HG03558 (cell line): ENCODE measurements around the gene TRIM43B.
"Not testable (repeated sequence)": the region's sequence is repeated elsewhere in the genome, so short reads cannot be mapped to it uniquely, and the experiment has no call there.

Source experiments
- ATAC-seq: cut with Tn5 transposase; IDR thresholded peaks from one replicate; pipeline ENCODE4 v1.9.1; 2021; ENCODE audit warnings: moderate number of reproducible peaks; ENCODE audit not compliant: unreplicated experiment; ENCODE audit errors: extremely low read depth

The TRIM43B gene

DNA sequence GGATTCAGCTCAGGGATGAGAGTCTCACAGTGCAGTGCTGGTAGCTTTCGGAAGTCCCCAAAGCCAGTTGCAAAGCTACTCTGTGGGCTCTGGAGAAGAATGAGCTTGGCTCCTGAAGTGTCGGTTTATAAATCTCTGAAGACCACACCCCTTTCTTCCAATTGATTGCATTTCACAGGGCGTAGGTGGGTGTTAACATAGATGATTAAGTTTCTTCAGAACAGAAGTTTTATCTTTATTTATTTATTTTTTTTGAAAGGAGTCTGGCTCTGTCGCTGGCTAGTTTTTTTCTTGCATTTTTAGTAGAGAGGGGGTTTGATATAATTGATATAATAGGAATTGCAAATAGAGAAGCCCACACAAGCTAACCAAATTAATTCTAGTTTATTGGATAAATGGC is at the start of gene TRIM43B:
Gene TRIM43B (minus strand): TSS at position 101 of the 400 bp plus-strand sequence. CDS start 2,040 bp downstream, outside the sequence.
- ATAC-seq = not testable (repeated sequence)

DNA sequence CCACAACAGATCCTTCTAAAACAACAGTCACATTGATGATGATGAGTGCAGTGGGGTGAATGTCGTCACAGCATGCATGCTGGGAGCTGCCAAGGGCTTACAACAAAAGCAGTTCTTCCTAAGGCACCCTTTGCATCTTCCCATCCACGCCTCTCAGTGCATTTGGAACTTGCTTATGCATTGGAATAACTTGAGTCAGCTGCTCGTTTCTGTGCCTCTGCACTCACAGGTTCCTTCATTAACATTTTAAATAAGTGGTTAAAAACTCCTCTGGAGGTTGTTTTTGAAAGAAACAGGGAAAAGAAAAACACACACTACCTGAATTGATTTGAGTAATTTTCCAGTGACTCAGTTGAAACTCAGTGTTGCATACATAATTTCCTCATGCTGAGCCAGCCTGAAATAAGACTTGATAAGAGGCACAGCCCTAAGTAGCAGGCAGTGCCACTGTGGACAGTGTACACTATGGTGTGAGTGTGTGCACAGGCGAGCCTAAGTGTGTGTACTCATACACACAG is 46.8 kb upstream of the TRIM43B start:
- peak; percentile 9 for ATAC-seq

DNA sequence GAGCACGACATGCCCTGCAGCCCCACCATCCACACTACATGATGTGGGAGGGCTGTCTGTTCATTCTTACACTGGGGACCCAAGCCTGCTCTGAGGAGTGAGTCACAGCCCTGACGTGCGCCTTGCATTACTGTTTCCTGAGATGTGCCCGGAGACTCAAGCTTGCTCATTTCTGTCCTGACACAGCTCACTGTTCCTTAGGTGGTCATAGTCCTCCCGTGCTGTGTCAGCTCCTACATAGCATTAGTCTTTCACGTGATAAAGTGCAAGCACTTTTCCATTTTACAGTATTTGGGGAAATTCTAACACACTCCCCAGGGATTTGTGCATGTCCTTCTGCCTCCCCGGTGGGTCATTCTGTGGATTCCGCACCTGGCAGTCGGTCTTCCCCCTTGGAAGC is 46.2 kb upstream of the TRIM43B start:
- peak; percentile 70 for ATAC-seq

DNA sequence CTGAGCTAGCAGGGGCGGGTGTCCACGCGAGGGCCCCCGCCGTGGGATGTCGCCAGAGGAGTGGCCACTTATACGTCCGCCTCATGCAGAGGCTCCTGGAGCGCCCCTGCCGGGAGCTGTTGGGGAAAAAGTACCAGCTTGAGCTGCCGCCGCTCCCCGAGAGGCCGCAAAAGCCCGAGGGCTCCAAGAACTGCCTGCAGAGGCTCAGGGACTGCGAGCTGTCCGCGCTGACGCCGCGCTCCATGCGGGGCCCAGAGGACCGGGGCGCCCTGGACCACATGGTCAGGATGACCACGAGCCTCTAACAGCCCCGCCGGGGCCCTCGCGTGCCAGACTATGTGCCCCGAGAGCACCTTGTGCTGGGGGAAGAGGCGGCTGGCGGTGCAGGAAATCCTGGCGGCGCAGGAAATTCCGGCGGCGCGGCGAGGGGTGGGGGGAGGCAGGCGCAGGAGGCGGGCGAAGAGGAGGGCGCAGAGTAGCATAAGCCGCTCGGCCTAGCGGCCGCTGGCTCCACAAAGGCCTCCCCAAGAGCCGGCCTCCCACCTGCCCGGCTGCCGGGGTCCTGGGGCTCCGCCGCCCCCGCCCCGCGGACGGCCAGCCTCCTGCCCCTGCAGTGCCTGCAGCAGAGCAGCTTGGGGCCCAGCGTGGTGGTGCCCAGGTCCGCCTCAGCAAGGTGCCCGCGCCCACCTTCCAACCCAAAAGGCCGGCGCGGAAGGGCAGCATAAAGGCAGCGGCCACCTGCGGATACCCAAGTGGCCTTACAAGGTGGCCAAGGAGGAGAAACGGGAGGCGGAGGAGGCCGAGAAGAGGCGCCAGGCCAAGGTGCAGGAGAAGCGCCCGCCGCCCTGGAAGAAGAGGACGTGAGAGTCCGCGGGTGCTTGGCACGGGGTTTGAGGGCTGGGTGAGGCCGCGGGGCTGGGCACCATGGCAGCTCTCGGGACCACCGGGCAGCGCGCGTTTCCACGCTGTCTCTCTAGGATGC is 42.1 kb upstream of the TRIM43B start:
- no peak for ATAC-seq

DNA sequence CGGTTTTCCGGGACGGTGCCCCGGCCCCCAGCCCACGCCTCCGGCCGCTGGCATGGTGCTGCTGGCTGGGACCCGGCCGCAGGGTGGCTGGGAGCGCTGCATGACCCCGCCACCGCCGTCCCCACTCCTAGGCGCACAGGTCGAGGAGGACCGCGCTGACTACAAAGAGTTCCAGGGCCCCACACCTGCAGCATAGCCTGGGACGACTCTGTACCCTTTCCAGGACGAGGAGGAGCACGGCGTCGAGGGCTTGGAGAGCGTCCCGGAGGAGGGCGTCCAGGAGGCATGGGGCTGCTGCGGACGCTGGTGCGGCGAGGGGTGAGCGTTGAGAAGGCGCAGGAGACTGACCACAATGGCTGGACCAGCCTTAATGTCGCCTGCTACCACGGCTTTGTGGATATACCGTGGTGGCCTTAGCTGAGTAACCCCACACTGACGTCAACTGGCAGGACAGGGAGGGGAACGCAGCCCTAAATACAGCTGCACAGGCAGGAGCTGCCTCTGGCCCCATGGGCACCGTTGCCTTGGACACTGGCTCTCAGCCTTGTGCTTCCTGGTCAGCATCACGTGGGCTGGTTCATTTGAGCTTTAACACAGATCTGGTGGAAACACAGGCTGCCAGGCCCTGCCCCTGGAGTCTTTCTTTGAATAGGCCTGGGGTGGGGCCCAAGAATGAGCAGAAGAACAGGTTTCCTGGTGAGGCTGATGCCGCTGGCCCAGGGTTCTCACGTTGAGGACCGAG is 40.9 kb upstream of the TRIM43B start:
- no peak for ATAC-seq

DNA sequence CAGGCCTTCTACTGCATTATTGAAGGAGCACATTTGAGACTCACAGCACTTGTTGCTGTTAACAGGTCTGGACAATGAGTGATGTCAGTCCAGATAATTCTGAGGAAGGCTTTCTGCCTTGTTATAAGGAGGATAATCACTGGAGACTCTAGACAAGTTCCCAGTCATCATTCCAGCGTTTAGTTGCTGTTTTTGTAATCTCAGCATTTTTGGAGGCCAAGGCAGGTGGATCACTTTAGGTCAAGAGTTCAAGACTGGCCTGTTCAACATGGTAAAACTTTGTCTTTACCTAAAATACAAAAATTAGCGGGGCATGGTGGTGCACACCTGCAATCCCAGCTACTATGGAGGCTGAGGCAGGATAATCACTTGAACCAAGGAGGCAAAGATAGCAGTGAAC is 39.6 kb upstream of the TRIM43B start:
- no peak for ATAC-seq

DNA sequence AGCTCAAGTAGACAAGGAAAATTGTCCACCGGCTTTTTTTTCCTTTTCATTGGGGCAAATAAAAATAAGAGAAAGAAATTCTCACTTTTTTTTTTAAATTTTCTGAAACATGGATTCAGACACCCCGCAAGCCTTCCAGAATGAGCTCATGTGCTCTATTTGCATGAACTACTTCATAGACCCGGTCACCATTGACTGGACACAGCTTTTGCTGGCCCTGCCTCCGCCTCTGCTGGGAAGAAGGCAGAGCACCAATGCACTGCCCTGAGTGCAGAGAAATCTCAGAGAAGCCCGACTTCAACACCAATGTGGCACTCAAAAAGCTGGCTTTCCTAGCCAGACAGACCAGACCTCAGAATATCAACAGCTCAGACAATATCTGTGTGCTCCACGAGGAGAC is 30.2 kb upstream of the TRIM43B start:
- no peak for ATAC-seq

DNA sequence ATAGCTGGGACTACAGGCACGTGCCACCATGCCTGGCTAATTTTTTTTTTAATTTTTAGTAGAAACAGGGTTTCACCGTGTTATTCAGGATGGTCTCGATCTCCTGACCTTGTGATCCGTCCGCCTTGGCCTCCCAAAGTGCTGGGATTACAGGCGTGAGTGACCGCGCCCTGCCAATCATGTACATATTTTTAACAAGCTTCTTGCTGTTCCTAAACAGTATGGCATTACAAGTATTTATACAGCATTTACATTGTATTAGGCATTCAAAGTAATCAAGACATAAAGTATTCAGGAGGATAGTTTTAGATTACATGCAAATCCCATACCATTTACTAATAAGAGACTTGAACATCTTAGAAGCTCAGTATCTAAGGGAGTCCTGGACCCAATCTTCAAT is 29.7 kb upstream of the TRIM43B start:
- not testable (repeated sequence) for ATAC-seq

DNA sequence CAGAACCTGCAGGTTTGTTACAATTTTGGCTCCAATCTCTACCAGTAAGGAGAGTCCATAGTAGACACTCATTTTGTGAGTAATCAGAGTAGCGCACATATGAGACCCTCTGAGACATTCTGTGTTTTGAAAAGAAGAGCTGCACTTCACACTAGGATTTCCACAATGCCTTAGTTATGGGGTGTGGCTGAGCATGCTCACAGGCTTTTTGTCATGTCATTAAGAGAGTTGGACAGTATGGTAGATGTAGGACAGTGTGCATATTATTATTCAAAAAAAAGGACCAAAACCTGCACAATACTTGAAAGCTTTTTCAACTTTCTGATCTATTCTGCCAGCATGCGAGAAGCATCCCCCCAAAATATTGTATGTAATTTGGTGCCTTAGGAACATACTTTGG is 24.9 kb upstream of the TRIM43B start:
- no peak for ATAC-seq

DNA sequence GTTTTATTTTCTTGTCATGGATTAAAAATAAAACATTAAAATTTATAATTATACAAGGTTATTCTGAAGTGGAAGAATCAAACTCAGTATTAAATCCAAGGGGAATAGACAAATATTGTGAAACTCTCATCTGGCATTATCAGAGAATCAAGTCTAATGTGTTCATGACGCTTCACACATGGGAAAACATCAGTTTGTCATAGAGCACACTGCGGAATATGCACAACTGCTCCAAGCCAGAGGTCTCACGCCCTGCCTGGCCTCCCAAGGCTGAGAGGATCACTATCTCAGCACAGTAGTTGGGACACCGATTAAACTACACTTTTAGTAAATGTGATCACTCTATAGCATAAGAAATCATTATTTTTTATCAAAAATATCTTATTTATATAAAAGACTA is 20.7 kb upstream of the TRIM43B start:
- ATAC-seq = no peak

DNA sequence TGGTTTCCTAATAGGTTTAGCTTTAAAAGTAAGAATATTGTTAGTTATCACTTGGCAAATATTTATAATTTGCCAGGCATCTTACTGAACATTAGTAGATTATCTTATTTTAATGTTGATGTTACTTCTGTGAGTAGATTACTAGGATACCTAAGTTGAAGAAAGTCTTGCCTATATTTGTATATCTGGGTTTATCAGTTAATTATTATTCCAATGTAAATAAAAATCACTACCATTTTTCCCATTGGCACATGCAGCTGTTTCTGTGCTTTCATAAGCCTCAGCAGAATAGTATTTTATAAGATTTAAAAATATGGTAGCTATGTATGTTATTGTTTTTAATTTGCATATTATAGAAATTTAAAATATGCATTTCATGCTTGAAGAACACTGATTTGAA is 16.3 kb upstream of the TRIM43B start:
- no peak for ATAC-seq

DNA sequence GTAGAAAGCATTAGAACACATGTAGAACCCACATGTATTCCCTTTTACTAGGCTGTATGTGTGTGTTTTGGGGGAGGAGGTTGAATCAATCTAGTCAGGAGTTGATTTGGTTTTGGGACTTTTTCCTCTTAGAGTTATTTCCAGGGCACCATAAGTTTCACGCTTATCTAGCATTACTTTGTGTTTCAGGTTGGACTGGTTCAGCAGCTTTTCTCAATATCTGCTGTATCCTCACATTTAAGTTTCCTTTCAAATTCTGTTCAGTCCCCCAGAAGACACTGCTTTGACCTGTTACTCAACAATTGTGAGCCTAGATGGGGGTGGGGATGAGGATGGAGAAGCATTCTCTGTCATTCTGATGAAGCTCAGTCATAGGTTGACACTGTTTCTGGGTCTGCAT is 7.5 kb upstream of the TRIM43B start:
- ATAC-seq = not testable (repeated sequence)

DNA sequence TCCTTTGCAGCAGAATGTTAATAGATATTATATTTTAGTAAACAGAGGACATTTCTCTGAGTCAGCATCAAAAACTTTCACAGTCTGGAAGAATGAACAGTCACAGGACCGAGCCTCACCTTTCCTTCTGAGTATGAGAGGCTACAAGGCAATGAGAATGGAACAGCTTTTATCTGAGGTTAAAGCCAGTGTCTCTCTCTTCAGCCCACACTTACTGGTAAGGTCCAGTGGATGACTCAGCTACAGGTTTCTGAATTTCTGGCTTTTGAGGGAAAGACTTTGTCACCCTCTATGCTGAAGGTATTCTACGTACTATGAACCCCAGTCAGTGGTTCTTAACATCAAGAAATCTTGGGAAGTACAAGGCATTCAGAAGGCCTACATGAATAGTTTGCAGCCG is 9.5 kb downstream of the TRIM43B start:
- not testable (repeated sequence) for ATAC-seq

DNA sequence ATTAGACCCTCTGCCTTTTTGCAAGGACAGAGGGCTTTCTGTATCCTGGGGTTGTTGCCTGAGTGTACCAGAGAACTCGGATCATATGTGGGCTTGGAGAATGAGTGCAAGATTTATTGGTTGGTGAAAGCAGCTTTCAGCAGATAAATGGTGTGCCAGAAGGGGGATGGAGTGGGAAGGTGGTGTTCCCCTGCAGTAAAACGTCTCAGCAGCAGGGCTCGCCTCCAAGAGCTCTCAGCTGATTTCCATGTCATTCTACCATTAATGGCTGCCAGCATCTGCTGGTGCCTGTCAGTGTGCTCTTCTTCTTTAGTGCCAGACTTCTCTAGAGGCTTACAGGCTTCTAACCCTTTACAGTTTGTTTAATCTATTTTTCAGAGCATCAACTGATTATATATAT is 16.6 kb downstream of the TRIM43B start:
- not testable (repeated sequence) for ATAC-seq

DNA sequence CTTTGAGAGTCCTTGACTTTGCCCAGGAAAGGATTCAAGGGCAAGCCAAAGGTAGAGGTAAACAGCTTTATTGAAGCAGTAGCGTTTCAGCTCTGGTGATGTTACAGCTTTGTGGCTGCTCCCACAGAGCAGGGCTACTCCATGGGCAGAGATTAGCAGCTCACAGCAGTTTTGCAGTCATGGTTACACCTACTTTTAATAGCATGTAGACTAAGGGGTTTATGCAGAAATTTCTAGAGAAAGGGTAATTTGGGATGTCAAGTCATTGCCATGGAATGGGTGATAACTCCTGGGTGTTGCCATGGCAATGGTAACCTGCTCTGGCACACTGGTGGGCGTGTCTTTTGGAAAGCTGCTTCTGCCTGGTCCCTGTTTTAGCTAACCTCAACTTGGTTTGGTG is 18.0 kb downstream of the TRIM43B start:
- not testable (repeated sequence) for ATAC-seq

DNA sequence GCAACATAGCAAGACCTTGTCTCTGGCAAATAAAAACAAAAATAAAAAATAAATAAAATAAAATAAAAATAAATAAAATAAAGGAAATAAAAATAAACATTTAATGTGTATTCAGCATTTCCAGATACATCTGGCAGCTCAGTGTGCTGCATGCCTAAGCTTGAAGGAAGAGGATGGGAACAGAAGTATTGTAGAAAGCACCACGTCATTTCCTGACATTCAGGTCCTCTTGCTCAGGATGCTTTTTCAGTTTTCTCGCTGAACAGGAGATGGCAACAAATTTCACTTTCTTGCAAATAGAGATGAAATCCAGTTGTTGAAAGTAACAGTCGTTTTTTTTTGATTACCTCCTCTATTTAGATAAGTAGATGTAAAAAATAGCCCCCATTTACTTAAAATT is 21.3 kb downstream of the TRIM43B start:
- not testable (repeated sequence) for ATAC-seq

DNA sequence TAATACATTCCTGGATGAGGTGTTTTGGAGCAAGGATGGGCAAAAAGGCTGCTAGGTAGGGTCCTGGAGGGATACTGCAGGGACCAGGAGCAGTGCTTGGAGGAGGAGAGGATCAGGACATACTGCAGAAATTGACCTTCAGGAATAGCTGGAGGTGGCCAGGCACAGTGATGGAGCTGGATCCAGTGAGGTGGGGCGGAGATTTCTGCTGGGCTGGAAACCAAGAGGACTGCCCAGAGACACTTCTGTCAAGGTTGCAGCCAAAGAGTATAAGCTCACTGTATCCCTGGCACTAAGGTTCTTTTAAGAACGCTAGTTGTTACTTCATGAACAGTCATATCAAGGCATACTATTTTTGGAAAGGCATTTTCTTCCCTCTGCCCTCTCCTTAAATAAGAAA is 39.2 kb downstream of the TRIM43B start:
- not testable (repeated sequence) for ATAC-seq

DNA sequence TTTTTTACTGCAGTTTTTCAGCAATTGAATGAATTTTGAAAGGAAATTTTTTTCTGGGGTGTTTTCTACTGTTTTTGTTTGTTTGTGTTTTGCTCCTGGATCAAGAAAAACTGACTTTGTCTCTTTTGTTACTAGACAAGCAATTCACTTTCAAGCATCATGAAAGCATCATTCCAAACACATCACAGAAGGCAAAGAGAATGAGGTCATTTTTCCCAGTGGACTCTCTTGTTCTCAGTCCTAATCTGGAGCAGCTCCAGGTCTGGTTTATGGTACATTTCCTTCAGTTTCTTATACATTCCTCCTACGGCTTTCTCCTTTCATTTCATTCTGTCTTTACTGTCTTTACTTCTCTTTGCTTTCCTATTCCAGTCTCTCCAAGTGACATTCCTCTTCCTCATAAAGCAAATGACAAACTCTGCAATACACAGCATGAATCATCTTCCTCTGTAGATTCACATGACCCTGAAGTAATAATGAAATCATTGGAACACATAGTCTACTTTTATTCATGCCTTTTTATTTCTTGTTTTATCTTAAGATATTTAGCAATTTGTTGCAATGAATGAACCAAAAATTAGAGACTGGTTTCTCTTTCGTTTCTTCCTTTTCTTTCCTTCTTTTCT is 42.0 kb downstream of the TRIM43B start:
- ATAC-seq = not testable (repeated sequence)

DNA sequence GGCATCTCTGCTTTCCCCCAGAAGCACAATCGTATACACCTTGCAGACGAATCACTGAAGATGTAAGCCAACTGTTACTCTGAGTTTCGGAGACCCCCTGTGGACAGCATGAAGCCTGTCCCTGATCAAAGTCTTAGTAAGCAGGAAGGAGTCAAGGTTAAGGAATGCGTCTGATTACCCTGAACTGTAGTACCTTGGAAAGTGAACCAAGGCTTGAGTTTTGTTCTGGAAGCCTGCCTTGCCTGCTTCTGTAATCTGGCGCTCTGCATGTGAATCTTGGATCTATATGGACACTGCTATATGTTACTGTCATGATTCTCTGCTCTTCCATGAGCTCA is 48.7 kb downstream of the TRIM43B start:
- not testable (repeated sequence) for ATAC-seq

DNA sequence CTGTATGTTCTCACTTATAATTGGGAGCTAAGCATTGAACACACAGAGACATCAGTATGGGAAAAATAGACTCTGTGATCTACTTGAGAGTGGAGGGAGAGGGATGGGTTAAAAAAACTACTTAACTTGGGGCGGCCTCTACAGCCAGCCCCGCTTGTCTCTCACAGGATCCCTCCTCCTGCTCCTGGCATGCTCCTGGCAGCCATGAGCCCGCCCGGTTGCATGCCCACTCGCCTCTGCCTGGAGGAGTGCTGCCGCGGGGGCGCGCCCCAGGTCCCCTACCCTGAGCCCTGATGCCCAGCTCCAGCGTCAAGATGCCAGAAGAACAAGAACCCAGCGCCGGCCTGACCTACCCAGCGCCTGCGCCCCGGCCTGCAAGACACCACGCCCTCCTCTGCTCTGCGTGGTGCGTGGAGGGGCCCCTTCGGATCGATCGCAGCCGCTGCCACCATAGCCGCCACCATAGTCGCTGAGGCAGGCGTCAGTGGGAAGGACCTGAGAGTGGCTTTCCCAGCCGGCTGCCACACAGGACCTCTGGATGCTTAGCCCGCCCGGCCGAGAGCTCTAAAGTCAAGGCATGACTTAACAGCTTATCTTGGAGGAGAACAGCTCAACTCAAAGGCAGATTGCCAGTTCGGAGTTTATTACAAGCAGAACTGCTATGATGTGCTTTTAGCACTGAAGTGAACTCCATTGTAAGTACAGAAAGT is 49.2 kb downstream of the TRIM43B start:
- ATAC-seq = not testable (repeated sequence)
